Fibroblast of skin of back (primary cell): ENCODE results near the gene KCNIP1.

Source experiments
- DNase-seq: peaks from one replicate; pipeline ENCODE4 v3.0.0-alpha.2; 2013

Gene KCNIP1

GRCh38 chr5:170508660-170509347 is 5.0 kb downstream of the KCNIP1 start:
- DNase-seq: peak; percentile 63

- DNase-seq: no peak
Observed at GRCh38 chr5:170509348-170509660, 5.5 kb downstream of the KCNIP1 start.

- DNase-seq: no peak
Observed at GRCh38 chr5:170510126-170510525, 6.3 kb downstream of the KCNIP1 start.

GRCh38 chr5:170510559-170510958 is 6.7 kb downstream of the KCNIP1 start:
- no peak for DNase-seq

GRCh38 chr5:170511551-170512258 is 7.9 kb downstream of the KCNIP1 start:
- DNase-seq: no peak

GRCh38 chr5:170513856-170514525 is 10.2 kb downstream of the KCNIP1 start:
- DNase-seq: no peak

GRCh38 chr5:170517411-170517810 is 13.6 kb downstream of the KCNIP1 start:
- no peak for DNase-seq

GRCh38 chr5:170518277-170518676 is 14.5 kb downstream of the KCNIP1 start:
- DNase-seq: no peak

- no peak for DNase-seq
Observed at GRCh38 chr5:170519549-170519948, 15.7 kb downstream of the KCNIP1 start.

- DNase-seq: peak; percentile 36
Observed at GRCh38 chr5:170520372-170520771, 16.6 kb downstream of the KCNIP1 start.

- DNase-seq: peak; percentile 95
Observed at GRCh38 chr5:170522211-170523141, 18.7 kb downstream of the KCNIP1 start.

GRCh38 chr5:170523142-170523551 is 19.3 kb downstream of the KCNIP1 start:
- no peak for DNase-seq

GRCh38 chr5:170523830-170524229 is 20.0 kb downstream of the KCNIP1 start:
- DNase-seq: no peak

GRCh38 chr5:170524576-170524975 is 20.8 kb downstream of the KCNIP1 start:
- DNase-seq: no peak

- DNase-seq: no peak
Observed at GRCh38 chr5:170525470-170526211, 21.8 kb downstream of the KCNIP1 start.

- no peak for DNase-seq
Observed at GRCh38 chr5:170527991-170528390, 24.2 kb downstream of the KCNIP1 start.

- DNase-seq: no peak
Observed at GRCh38 chr5:170528976-170529375, 25.2 kb downstream of the KCNIP1 start.

- no peak for DNase-seq
Observed at GRCh38 chr5:170532935-170533334, 29.1 kb downstream of the KCNIP1 start.

- no peak for DNase-seq
Observed at GRCh38 chr5:170533383-170533782, 29.6 kb downstream of the KCNIP1 start.

- DNase-seq: no peak
Observed at GRCh38 chr5:170534177-170534576, 30.4 kb downstream of the KCNIP1 start.

GRCh38 chr5:170534941-170535340 is 31.1 kb downstream of the KCNIP1 start:
- no peak for DNase-seq

GRCh38 chr5:170536525-170536924 is 32.7 kb downstream of the KCNIP1 start:
- no peak for DNase-seq
